ENCODE measurements around the gene GBP5. TPM values are rescaled to one million over a fixed set of nuclear protein-coding genes. Genes with fewer than 3 reads are reported as not detected.

Gene GBP5
- total RNA-seq, 3 donors from 2014 or later: 1.8 to 3.1 (median 2.6) TPM

- TF ChIP-seq POLR2AphosphoS5 (IDR thresholded peaks at IDR 0.05): no peak
- TF ChIP-seq POLR2A (IDR thresholded peaks at IDR 0.05): no peak
- TF ChIP-seq CTCF (IDR thresholded peaks at IDR 0.05): no peak
- no peak overlapping the region for H3K4me3 ChIP-seq
- DNase-seq (ENCODE audit: low spot score in 2 of 2): no peak
- intact Hi-C loops (cut with DNase I; ENCODE audit: low total_unique reads): no loop called here
- H3K4me1 ChIP-seq: no peaks in the 10 kb centered on the region
- H3K27me3 ChIP-seq: no peaks in the 10 kb centered on the region
- H3K27ac ChIP-seq: no peak overlapping the region
- H3K36me3 ChIP-seq: no peaks in the 10 kb centered on the region
- H3K9me3 ChIP-seq: no peaks in the 10 kb centered on the region
Observed at GRCh38 chr1:89279011-89279466, 6.4 kb upstream of the GBP5 start.

GRCh38 chr1:89277725-89278124 is 5.1 kb upstream of the GBP5 start:
- H3K4me1 ChIP-seq: no peaks in the 10 kb centered on the region
- TF ChIP-seq POLR2AphosphoS5 (IDR thresholded peaks at IDR 0.05) (no peak), POLR2A (IDR thresholded peaks at IDR 0.05) (no peak), CTCF (IDR thresholded peaks at IDR 0.05) (no peak)
- no peaks in the 10 kb centered on the region for H3K27me3 ChIP-seq
- no peak for DNase-seq (ENCODE audit: low spot score in 2 of 2)
- no peaks in the 10 kb centered on the region for H3K36me3 ChIP-seq
- no peak overlapping the region for H3K27ac ChIP-seq
- no peaks in the 10 kb centered on the region for H3K9me3 ChIP-seq
- H3K4me3 ChIP-seq: no peak overlapping the region
- intact Hi-C loops (cut with DNase I; ENCODE audit: low total_unique reads): no loop called here

GRCh38 chr1:89276690-89277089 is 4.0 kb upstream of the GBP5 start:
- H3K27ac ChIP-seq: no peak overlapping the region
- no peak for DNase-seq (ENCODE audit: low spot score in 2 of 2)
- TF ChIP-seq POLR2AphosphoS5 (IDR thresholded peaks at IDR 0.05) (no peak), POLR2A (IDR thresholded peaks at IDR 0.05) (no peak), CTCF (IDR thresholded peaks at IDR 0.05) (no peak)
- H3K4me3 ChIP-seq: no peak overlapping the region
- no peaks in the 10 kb centered on the region for H3K9me3 ChIP-seq
- intact Hi-C loops (cut with DNase I; ENCODE audit: low total_unique reads): no loop called here
- no peaks in the 10 kb centered on the region for H3K27me3 ChIP-seq
- no peaks in the 10 kb centered on the region for H3K36me3 ChIP-seq
- H3K4me1 ChIP-seq: no peaks in the 10 kb centered on the region

GRCh38 chr1:89274411-89274857 is 1.8 kb upstream of the GBP5 start:
- no peaks in the 10 kb centered on the region for H3K36me3 ChIP-seq
- intact Hi-C loops (cut with DNase I; ENCODE audit: low total_unique reads): no loop called here
- DNase-seq (ENCODE audit: low spot score in 2 of 2): no peak
- H3K4me3 ChIP-seq: no peak overlapping the region
- H3K27me3 ChIP-seq: no peaks in the 10 kb centered on the region
- H3K9me3 ChIP-seq: no peaks in the 10 kb centered on the region
- TF ChIP-seq POLR2AphosphoS5 (IDR thresholded peaks at IDR 0.05): peak in 1 of 3 donors; percentile 48
- no peak for TF ChIP-seq POLR2A (IDR thresholded peaks at IDR 0.05)
- TF ChIP-seq CTCF (IDR thresholded peaks at IDR 0.05): no peak
- no peaks in the 10 kb centered on the region for H3K4me1 ChIP-seq
- H3K27ac ChIP-seq: peak overlapping the region; percentile 36 to 69

GRCh38 chr1:89273324-89273778 is 691 bp upstream of the GBP5 start:
- Histone ChIP-seq H3K27ac (no peak overlapping the region), H3K4me1 (no peaks in the 10 kb centered on the region), H3K9me3 (no peaks in the 10 kb centered on the region), H3K27me3 (no peaks in the 10 kb centered on the region), H3K4me3 (no peak overlapping the region), H3K36me3 (no peaks in the 10 kb centered on the region)
- intact Hi-C loops (cut with DNase I; ENCODE audit: low total_unique reads): no loop called here
- DNase-seq (ENCODE audit: low spot score in 2 of 2): no peak
- no peak for TF ChIP-seq POLR2A (IDR thresholded peaks at IDR 0.05)

Data from breast epithelium (tissue), 4 donors.